Amniotic stem cell (primary cell): Measurements from ENCODE around the gene SEMA3A.

ENCODE experiments used
- DNase-seq: peaks from one replicate; lab custom pipeline; 2025; lab: John Stamatoyannopoulos, UW

SEMA3A gene

DNA sequence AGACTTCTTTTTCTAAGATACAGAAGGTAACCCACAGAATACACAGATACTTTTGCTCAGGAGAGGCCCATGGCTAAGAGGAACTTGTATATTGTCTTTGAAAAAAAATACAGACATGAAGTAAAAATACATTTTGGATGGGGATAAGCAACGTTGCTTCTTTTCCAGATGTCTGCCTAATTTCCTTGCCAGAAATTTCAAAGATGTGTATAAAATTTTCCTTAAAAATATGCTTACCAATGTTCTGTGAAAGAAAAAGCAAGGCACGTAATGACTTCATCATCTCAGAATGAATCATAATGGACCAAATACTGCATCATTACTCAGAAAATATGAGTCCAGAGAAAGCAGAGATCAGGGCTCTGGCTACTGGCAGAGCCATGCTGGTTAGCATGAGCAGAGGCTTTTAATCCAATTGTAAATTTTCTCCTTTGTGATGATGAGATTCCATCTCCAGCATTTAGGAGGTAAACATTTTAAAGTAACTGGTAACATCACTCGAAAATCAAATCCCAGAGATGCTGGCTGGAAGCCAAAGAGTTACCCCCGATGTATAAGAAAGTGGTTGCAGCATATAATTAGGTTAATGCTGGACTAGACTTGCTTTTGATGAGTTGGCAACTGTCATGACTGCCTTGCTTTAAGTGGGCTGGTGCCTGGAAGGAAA, 272.5 kb downstream of the SEMA3A start:
- DNase-seq, result peak; percentile 24

- DNase-seq, result no peak
Measured at GRCh38 chr7:83921271-83921940, 273.2 kb downstream of the SEMA3A start.

DNA sequence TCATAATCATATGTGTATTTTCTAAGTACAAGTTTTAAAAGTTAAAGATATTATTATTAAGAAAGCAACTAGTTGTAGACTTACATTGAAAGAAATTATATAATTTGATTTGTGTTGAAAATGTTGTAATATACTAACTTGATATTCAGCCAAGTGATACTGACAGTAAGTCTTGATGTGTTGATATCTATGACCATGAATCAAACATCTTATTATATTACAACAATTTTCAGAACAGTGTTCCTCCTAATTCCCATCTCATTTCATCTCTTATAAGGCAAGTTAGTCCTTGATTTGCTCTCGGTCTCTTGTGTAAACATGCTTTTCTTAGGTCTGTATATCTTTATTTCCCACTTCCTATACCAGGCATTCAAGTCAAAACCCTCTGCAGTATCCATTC, 276.4 kb downstream of the SEMA3A start:
- DNase-seq, result no peak

DNA sequence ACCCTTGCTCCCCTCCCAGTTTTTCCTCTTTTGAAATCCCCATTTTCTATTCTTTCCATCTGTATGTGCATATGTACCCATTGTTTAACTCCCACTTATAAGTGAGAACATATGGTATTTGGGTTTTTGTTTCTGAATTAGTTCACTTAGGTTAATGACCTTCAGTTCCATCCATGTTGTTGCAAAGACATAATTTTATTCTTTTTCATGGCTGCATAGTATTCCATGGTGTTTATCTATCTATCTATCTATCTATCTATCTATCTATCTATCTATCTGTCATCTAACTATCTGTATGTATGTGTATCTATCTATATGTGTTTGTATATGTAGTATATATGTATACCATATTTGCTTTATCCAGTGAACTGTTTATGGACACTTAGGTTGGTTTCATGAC, 281.4 kb downstream of the SEMA3A start:
- DNase-seq, result no peak

GRCh38 chr7:83908526-83908925, 286.1 kb downstream of the SEMA3A start:
- DNase-seq, result no peak
